AG09309 (cell line): ENCODE data around the gene LPIN3.

Source experiments
- DNase-seq: peaks from one replicate; pipeline ENCODE4 v3.0.0-alpha.2; 2010; ENCODE audit warnings: low read depth
- H3K4me3 ChIP-seq: 2 replicates; pipeline ENCODE4 v1.5.1; 2011; ENCODE audit warnings: mild to moderate bottlenecking, low read depth, low read length, moderate library complexity; ENCODE audit not compliant: control insufficient read depth
- TF ChIP-seq, protein P1 (sequence below): IDR thresholded peaks from 2 replicates; pipeline ENCODE4 v1.5.1; 2011; ENCODE audit warnings: mild to moderate bottlenecking, low read depth, low read length, inconsistent platforms; ENCODE audit not compliant: insufficient read depth, control insufficient read depth; ENCODE audit errors: missing control alignments

Gene LPIN3

GRCh38 chr20:41344477-41344876, 3.9 kb downstream of the LPIN3 start:
- TF ChIP-seq, protein P1, sequence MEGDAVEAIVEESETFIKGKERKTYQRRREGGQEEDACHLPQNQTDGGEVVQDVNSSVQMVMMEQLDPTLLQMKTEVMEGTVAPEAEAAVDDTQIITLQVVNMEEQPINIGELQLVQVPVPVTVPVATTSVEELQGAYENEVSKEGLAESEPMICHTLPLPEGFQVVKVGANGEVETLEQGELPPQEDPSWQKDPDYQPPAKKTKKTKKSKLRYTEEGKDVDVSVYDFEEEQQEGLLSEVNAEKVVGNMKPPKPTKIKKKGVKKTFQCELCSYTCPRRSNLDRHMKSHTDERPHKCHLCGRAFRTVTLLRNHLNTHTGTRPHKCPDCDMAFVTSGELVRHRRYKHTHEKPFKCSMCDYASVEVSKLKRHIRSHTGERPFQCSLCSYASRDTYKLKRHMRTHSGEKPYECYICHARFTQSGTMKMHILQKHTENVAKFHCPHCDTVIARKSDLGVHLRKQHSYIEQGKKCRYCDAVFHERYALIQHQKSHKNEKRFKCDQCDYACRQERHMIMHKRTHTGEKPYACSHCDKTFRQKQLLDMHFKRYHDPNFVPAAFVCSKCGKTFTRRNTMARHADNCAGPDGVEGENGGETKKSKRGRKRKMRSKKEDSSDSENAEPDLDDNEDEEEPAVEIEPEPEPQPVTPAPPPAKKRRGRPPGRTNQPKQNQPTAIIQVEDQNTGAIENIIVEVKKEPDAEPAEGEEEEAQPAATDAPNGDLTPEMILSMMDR: no peak
- H3K4me3 ChIP-seq: no peak overlapping the region
- no peak for DNase-seq

GRCh38 chr20:41344938-41345728, 4.5 kb downstream of the LPIN3 start:
- DNase-seq: no peak
- TF ChIP-seq, protein P1: no peak
- no peak overlapping the region for H3K4me3 ChIP-seq

DNA sequence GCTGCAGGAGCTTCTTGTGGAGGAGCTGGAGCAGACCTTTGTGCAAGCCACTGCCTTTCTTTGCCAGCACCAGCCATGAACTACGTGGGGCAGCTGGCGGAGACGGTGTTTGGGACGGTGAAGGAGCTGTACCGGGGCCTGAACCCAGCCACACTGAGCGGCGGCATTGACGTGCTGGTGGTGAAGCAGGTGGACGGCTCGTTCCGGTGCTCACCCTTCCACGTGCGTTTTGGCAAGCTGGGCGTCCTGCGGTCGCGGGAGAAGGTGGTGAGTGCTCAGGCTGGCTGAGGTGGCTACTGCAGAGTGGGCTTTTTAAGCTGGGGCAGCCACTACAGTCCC, 5.1 kb downstream of the LPIN3 start:
- no peak for DNase-seq
- no peak overlapping the region for H3K4me3 ChIP-seq
- TF ChIP-seq, protein P1: no peak

DNA sequence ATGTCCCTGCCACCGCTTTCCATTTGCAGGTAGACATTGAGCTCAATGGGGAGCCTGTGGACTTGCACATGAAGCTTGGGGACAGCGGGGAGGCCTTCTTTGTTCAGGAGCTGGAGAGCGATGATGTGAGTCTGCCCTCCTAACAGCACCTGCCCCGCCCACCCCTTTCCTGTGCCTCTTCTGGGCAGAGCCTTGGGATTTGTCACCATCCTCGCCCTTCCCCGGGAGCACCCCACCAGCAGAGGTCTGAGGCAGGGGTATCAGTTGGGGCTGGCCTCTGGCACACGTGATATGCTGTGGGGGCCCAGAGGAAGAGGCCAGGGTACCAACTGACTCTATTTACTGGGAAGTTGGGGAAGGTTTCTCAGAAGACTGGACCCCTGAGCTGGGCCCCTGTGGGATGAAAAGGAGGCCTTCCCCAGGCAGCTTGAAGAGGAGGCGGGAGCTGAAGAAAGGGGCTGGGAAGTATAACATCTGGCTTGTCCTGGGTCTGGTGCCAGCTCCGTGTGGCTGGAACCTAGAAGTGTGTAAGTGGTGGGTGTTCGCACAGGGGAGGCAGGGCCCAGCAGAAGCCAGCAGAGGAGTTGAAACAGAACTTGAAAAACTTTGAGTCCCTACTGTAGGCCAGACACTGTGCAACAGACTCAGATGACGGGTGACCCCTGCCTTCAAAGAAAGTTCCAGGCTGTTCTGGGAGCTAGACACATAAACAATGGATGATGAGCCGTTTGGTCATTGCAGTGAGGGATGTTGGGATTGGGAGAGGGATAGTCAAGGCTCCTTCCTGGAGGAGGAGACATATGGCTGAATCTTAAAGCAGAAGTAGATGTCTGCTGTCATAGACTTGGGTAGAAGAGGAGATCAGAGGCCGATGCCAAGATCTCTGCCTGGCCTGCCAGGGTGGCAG, 7.2 kb downstream of the LPIN3 start:
- no peak overlapping the region for H3K4me3 ChIP-seq
- TF ChIP-seq, protein P1: no peak
- DNase-seq: no peak

DNA sequence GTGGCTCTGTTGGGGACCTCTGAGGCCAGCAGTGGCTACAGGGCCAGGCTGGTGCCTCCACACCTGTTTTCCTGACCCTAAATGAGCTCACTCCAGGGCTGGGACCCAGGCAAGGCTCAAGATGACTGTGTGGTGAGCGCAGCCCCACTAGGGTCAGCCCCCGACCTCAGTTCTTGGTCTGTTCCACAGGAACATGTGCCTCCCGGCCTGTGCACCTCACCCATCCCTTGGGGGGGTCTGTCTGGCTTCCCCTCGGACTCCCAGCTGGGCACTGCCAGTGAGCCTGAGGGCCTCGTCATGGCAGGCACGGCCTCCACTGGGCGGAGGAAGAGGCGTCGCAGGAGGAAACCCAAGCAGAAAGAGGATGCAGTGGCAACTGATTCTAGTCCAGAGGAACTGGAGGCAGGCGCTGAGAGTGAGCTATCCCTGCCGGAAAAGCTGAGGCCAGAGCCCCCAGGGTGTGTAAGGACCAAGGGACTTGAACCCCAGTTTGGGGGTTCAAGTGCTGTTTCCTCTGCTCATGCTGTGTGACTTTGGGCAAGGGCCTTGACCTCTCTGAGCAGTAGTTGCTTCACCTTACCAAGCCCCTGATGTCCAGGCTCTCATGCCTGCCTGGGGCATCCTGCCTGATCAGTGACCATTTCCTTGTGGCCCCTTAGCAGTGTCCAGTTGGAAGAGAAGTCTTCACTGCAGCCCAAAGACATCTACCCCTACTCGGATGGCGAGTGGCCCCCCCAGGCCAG, 8.0 kb downstream of the LPIN3 start:
- no peak overlapping the region for H3K4me3 ChIP-seq
- DNase-seq: no peak
- TF ChIP-seq, protein P1: no peak

DNA sequence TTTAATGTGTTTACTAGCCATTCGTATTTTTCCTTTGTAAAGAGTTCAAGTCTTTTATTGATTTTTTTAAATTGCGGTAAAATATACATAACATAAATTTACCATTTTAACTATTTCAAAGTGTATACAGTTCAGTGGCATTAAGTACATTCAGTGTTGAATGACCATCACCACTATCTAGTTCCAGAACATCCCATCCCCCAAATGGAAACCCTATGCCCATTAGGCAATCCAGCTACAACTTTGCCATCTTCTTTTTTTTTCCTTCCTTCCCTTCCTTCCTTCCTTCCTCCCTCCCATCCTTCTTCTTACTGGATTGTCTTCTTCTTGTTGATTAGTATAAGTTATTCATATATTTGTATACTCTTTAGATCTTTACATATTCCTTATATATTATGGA, 8.6 kb downstream of the LPIN3 start:
- DNase-seq: no peak
- H3K4me3 ChIP-seq: no peak overlapping the region
- TF ChIP-seq, protein P1: no peak
